Measurements from ENCODE around the gene ZNF746.

- TF ChIP-seq MYC (IDR thresholded peaks at IDR 0.05; ENCODE audit: low read depth, low read length): no peak
- no peak for TF ChIP-seq CTCF (IDR thresholded peaks at IDR 0.05; ENCODE audit: extremely low read depth in 1 of 2, insufficient read depth in 1 of 2, low read depth in 1 of 2, low read length in 2 of 2)
Measured at GRCh38 chr7:149477494-149478443, 19.8 kb downstream of the ZNF746 start.
